Bronchial smooth muscle cell (primary cell): ENCODE measurements around the gene CMIP. TPM values are rescaled to one million over a fixed set of nuclear protein-coding genes. Genes with fewer than 3 reads are reported as not detected.

ENCODE experiments used
- total RNA-seq: library from RNA; depleted of rRNA; stranded (reverse); fragments of >200 nt; gene quantifications from 2 replicates; pipeline ENCODE4 v1.2.1, GENCODE V29; 2014

CMIP gene
- total RNA-seq = 4.6 and 5.3 TPM in 2 replicates

GRCh38 chr16:81444448-81445121 lies at the start of gene CMIP:
Gene CMIP (plus strand): TSS chr16:81444808.

Other genes starting within 250 kb of the CMIP start
- under 0.01 TPM in 1 of 2 replicates, not detected in the other for gene BCO1, start 206.1 kb upstream of the CMIP start, total RNA-seq
- gene GAN, start 129.8 kb upstream of the CMIP start, total RNA-seq = 3.5 and 5.3 TPM in 2 replicates